HCT116 (cell line): ENCODE measurements around the gene SLC19A1.

ENCODE experiments used
- CTCF ChIP-seq, 3 experiments: fragments of 200-600 bp in 1 of 3; sonication (generic) in 1 of 3; IDR thresholded peaks in 2 of 3; conservative IDR thresholded peaks in 1 of 3; 2 replicates each; pipeline ENCODE4 v1.5.1; 2012 to 2017; ENCODE audit warnings: low read depth in 2 of 3, low read length in 2 of 3, antibody characterized with exemption in 1 of 3, borderline replicate concordance in 1 of 3, control low read depth in 1 of 3, mild to moderate bottlenecking in 1 of 3, mixed read lengths in 1 of 3, mixed run types in 1 of 3, moderate library complexity in 1 of 3; ENCODE audit not compliant: insufficient read depth in 1 of 3
- EZH2phosphoT487 ChIP-seq: fragments of 200-600 bp; IDR thresholded peaks from 2 replicates; pipeline ENCODE4 v1.6.1; 2018; ENCODE audit warnings: antibody characterized with exemption, borderline replicate concordance
- YY1 ChIP-seq: IDR thresholded peaks from 2 replicates; pipeline ENCODE4 v1.6.1; 2011; ENCODE audit warnings: low read length, low read depth, moderate library complexity, mild to moderate bottlenecking; ENCODE audit not compliant: insufficient replicate concordance; ENCODE audit errors: extremely low read depth

- TF ChIP-seq CTCF (IDR thresholded peaks at IDR 0.05 in 2 of 3, conservative IDR thresholded peaks at IDR 0.05 in 1 of 3; ENCODE audit: borderline replicate concordance in 1 of 3, insufficient read depth in 1 of 3, low read depth in 2 of 3, low read length in 2 of 3) (no peak), EZH2phosphoT487 (no peak), YY1 (no peak)
These were observed 50.6 kb downstream of the SLC19A1 start for GRCh38 chr21:45491623-45492022.
